CD4-positive, alpha-beta T cell treated with Interleukin-12 subunit alpha and Interleukin-12 subunit beta, for 1 hour (primary cell): ENCODE results near the gene PRICKLE3.
"Not testable (repeated sequence)": the region's sequence is repeated elsewhere in the genome, so short reads cannot be mapped to it uniquely, and the experiment has no call there.

Source experiments
- DNase-seq: peaks from one replicate; pipeline ENCODE4 v3.0.0-alpha.2; 2020

PRICKLE3 gene

DNA sequence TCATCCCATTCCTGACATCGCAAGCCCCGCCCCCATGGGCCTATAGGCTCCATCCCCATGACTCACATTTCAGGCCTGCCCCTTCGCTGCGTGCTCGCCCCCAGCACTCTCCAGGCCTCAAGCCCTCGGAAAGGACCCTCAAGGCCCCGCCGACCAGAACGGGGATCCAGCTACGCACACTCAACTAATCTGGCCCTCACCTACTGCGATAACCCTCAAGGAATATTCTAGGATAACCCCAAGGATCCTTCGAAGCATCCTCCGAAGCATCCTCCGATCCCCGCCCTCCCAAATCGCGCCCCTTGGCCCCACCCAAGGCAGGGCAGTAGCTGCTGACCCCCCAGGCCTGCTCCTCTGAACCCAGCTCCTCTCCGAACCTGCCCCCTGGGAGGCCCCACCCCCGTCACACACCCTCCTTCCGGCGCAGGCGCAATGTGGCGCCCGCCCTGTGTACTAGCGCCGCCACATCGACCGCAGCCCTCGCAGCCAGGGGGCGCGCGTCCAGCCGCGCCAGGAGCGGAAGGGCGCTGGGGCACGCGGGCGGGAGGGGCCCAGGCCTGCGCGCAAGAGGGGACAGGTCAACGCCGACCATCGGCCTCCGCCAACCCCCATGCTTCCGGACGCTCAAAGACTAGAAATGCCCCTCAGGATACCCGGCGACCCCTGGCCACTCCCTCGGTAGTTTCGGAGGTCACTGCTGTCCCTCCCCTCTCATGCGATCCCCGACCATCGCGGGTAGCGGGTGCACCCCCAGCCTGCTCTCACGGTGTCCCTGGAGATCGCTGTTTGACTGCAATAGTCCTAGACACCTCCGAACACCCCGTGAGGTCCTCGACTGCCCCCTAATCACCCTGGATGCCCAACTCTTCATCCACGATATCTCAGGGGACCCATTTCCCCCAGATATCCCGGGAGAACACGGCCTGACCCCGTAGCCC is 30.0 kb downstream of the PRICKLE3 start:
- peak; percentile 88 for DNase-seq

GRCh38 chrX:49155243-49155899 is 30.8 kb downstream of the PRICKLE3 start:
- DNase-seq: peak; percentile 60

DNA sequence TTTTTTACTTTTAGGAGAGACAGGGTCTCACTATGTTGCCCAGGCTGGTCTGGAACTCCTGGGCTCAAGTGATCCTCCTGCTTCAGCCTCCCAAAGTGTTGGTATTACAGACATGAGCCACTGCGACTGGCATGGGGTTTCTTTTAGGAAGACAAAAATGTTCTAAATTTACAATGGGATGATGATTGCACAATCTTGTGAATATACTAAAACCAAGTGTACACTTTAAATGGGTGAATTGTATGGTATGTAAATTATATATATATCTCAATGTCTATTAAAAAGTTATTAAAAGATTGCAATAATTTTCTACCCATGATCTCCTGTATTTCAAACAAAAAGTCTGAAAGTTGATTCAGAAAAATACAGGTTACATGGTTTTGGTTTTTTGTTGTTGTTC is 32.7 kb downstream of the PRICKLE3 start:
- no peak for DNase-seq

- DNase-seq: not testable (repeated sequence)
Measured at GRCh38 chrX:49149291-49149690, 36.9 kb downstream of the PRICKLE3 start.

- DNase-seq: not testable (repeated sequence)
Measured at GRCh38 chrX:49148390-49149100, 37.6 kb downstream of the PRICKLE3 start.

DNA sequence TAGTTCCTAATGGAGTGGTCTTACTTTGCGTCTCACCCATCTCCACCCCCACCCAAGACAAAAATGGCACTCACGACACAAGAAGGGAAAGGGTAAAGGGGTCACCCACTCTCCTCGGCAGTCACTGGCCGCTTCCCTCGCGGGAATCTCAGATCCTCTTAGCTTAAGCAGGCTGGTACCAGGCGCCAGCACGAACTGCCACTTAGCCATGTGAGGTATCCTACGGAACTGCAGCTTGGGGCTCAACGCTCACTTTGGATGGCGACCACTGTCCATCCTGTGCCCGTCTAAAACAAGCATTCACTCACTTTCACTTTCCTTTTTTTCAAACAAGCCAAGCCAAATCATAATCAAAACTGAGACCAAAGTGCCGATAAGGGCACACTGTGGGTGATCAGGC is 38.2 kb downstream of the PRICKLE3 start:
- no peak for DNase-seq

GRCh38 chrX:49147282-49147681 is 38.9 kb downstream of the PRICKLE3 start:
- DNase-seq: no peak

GRCh38 chrX:49143154-49143553 is 43.0 kb downstream of the PRICKLE3 start:
- DNase-seq: not testable (repeated sequence)

GRCh38 chrX:49142264-49142663 is 43.9 kb downstream of the PRICKLE3 start:
- DNase-seq: peak; percentile 11

DNA sequence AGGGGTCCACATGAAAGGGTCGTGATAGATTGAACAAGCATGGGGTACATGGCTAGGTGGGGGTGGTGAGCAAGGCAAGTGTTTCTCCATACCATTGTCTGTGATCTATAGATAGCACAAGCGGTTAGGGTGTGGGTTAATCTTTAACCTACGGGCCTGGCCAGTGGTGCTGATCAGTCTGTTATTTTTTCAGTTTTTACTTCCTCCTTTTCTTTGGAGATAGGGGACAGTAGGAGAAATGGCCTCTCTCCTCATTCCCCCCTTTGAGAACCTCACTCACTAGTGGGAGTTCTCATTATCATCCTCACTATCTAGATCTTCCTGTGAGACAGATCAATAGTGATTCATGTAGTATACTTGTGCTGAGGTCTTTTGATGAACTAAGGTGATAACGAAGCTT is 46.5 kb downstream of the PRICKLE3 start:
- no peak for DNase-seq

GRCh38 chrX:49137492-49137891 is 48.7 kb downstream of the PRICKLE3 start:
- DNase-seq: no peak

DNA sequence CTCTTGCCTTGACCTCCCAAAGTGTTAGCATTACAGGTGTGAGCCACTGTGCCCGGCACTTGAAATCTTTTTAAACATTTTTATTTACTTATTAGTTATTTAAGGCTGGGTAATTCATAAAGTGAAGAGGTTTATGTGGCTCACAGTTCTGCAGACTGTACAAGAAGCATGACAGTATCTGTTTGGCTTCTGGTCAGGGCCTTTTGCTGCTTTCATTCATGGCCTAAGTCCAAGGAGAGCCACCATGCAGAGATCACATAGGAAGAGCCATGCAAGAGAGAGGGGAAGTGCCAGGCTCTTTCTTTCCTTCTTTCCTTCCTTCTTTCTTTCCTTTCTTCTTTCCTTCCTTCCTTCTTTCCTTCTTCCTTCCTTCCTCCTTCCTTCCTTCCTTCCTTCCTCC is 52.4 kb downstream of the PRICKLE3 start:
- no peak for DNase-seq

GRCh38 chrX:49132275-49132674 is 53.9 kb downstream of the PRICKLE3 start:
- DNase-seq: not testable (repeated sequence)

- no peak for DNase-seq
Measured at GRCh38 chrX:49129427-49129826, 56.7 kb downstream of the PRICKLE3 start.

- DNase-seq: not testable (repeated sequence)
Measured at GRCh38 chrX:49127742-49128258, 58.4 kb downstream of the PRICKLE3 start.
